NCI-H2196 (cell line): ENCODE data around the gene SERTAD1.
"Not testable (repeated sequence)": the region's sequence is repeated elsewhere in the genome, so short reads cannot be mapped to it uniquely, and the experiment has no call there.

Source experiments
- DNase-seq: peaks from one replicate; lab custom pipeline; 2025; ENCODE audit not compliant: unreplicated experiment; lab: John Stamatoyannopoulos, UW

SERTAD1 gene, protein sequence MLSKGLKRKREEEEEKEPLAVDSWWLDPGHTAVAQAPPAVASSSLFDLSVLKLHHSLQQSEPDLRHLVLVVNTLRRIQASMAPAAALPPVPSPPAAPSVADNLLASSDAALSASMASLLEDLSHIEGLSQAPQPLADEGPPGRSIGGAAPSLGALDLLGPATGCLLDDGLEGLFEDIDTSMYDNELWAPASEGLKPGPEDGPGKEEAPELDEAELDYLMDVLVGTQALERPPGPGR

GRCh38 chr19:40425450-40426287 lies at the start of gene SERTAD1:
Gene SERTAD1 (minus strand): TSS chr19:40425992. CDS start chr19:40423546, 2,446 bp downstream.
- DNase-seq = peak; percentile 99

DNA sequence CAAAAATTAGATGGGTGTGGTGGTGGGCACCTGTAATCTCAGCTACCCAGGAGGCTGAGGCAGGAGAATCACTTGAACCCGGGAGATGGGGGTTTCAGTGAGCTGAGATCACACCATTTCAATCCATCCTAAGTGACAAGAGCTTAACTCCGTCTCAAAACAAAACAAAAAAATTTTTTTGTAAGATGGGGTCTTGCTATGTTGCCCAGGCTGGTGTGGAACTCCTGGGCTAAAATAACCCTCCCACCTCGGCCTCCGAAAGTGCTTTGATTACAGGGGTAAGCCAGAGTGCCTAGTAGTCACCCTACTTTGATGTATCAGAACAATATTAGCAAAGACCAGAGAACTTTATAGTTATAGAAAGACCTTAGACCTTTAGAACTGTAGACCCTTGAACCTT lies 48.9 kb upstream of the SERTAD1 start:
- no peak for DNase-seq

GRCh38 chr19:40472516-40472915 lies 46.7 kb upstream of the SERTAD1 start:
- no peak for DNase-seq

GRCh38 chr19:40471111-40471510 lies 45.3 kb upstream of the SERTAD1 start:
- DNase-seq = no peak

- no peak for DNase-seq
Observed at GRCh38 chr19:40469011-40469410, 43.2 kb upstream of the SERTAD1 start.

- DNase-seq = no peak
Observed at GRCh38 chr19:40466985-40467734, 41.4 kb upstream of the SERTAD1 start, which contains the start of gene SPTBN4. Gene SPTBN4 (plus strand): TSS chr19:40467001. CDS start chr19:40472622, 5,621 bp downstream.

GRCh38 chr19:40466219-40466984 lies 40.6 kb upstream of the SERTAD1 start:
- no peak for DNase-seq

DNA sequence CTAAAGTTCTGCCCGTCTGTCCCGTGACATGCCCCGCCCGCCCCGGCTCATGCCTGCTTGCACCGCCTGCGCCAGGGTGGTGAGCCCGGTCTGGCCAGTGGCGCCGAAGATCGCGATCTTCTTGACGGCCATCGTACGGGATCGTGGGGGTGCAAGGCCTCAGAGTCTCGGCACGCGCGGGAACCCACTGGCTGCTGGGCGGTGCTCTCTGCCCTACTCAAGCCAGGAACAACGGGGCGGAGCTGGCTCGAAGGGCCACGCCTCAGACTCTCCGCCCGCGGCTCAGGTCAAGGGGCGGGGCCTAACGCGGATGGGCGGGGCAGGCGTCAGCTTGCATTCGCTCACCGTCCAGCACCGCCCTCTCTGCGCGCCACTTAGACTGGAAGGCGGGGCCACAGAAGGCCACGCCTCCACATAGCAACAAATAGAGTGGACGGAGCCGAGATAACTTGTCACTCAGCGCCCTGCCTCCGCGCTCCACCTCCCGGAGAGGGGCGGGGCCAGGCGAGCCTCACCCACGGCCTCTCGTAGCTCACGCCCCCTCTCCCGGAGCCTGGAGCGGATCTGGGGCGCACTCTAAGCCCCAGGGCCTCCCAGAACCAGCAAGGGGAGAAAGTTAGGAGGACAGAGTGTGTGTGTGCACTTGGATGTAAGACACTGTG lies 39.9 kb upstream of the SERTAD1 start, which contains the start of gene BLVRB:
Gene BLVRB (minus strand): TSS at position 189 of the 662 bp plus-strand sequence. CDS start 57 bp downstream, at position 132.
- DNase-seq = peak; percentile 99

DNA sequence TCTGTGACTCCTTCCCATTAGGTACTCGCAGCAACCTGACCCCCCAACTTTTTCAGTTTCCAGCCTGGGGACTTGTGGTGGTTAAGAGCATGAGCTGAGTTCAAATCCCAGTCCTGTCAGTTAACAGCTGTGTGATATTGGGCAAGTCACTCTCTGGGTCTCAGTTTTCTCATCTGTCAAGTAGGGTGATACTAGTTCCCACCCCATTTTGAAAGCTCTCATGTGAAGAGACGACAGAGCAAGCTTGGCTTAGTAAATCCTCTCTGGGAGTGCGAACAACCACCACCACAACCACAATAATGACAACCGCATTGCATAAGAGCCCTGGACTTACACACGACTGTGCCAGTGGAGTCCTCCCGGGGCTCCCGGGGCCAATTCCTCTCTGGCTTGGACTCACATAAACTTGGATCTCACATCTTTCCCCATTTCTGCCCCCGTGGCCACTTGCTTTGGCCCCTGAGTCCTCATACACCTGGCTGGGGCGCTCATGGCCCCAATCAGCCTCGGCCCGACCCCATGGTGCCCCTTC lies 39.3 kb upstream of the SERTAD1 start:
- no peak for DNase-seq

- DNase-seq = peak; percentile 88
Observed at GRCh38 chr19:40464059-40465024, 38.5 kb upstream of the SERTAD1 start.

- not testable (repeated sequence) for DNase-seq
Observed at GRCh38 chr19:40463587-40464037, 37.8 kb upstream of the SERTAD1 start.

- no peak for DNase-seq
Observed at GRCh38 chr19:40461669-40462221, 36.0 kb upstream of the SERTAD1 start.

DNA sequence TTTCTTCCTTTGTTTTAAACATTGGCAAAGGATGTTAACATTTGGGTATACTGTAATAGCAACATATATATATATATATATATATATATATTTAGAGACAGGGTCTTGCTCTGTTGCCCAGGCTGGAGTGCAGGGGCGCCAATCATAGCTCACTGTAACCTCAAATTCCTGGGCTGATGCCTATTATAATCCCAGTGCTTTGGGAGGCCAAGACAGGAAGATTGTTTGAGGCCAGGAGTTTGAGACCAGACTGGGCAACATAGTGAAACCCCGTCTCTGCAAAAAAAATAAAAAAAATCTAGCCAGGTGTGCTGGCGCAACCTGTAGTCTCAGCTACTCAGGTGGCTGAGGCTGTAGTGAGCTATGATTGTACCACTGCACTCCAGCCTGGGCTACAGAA lies 34.4 kb upstream of the SERTAD1 start:
- no peak for DNase-seq

DNA sequence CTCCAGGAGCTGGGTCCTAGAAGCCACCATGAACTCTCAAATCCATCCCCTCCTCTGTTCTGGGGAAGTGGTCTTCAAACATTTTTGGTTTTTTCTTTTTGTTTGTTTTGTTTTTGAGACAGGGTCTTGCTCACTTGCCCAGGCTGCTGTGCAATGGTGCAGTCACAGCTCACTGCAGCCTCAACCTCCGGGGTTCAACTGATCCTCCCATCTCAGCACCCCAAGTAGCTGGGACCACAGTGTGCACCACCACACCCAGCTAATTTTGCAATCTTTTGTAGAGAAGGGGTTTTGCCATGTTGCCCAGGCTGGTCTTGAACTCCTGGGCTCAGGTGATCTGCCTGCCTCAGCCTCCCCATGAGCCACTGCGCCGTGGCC lies 32.8 kb upstream of the SERTAD1 start:
- DNase-seq = no peak

DNA sequence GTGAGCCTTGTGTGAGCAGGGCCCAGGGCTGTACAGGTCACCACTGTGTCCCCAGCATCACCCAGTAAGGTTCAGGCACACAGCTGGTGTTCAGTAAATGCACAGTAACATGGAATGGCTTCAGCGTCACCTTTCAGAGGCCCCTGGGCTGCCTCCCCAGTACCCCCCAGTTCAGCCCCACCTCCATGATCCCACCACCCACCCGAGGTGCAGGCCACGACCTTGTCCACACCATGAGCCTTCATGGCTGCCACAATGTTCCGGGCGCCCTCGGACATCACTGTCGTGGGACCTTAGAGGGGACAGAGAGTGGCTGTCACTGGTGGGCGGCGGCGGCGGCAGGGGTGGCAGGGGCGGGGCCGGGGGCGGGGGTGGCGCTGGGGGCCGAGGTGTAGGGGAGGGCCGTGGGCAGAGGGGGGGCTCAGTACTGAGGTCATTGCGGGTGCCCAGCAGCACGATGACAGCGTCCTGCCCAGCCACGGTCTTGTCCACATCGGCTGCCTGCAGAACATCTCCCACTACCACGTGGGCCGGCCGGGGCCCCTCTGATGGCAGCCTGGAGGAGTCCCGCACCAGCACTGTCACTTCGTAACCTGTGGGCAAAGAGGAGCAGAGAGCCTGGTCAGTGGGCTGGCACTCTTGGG lies 32.3 kb upstream of the SERTAD1 start:
- DNase-seq = no peak

GRCh38 chr19:40457048-40457447 lies 31.3 kb upstream of the SERTAD1 start:
- no peak for DNase-seq

GRCh38 chr19:40453943-40454342 lies 28.2 kb upstream of the SERTAD1 start:
- DNase-seq = not testable (repeated sequence)
